NCI-H345 (cell line): Measurements from ENCODE around the gene POLR3H.

Experiments
- DNase-seq: peaks from one replicate; lab custom pipeline; 2025; lab: John Stamatoyannopoulos, UW

The POLR3H gene

GRCh38 chr22:41481925-41482318, 62.3 kb downstream of the POLR3H start:
- DNase-seq: no peak

GRCh38 chr22:41481131-41481830, 63.0 kb downstream of the POLR3H start:
- DNase-seq: no peak

- DNase-seq: no peak
Observed at GRCh38 chr22:41480397-41480735, 63.9 kb downstream of the POLR3H start.

- no peak for DNase-seq
Observed at GRCh38 chr22:41479671-41480396, 64.4 kb downstream of the POLR3H start.

- no peak for DNase-seq
Observed at GRCh38 chr22:41478891-41479521, 65.3 kb downstream of the POLR3H start.

- DNase-seq: no peak
Observed at GRCh38 chr22:41478473-41478872, 65.8 kb downstream of the POLR3H start.
